GM21619 (cell line): Measurements from ENCODE around the gene NAV2.
"Not testable (repeated sequence)": the region's sequence is repeated elsewhere in the genome, so short reads cannot be mapped to it uniquely, and the experiment has no call there.

Source experiments
- ATAC-seq: cut with Tn5 transposase; IDR thresholded peaks from one replicate; pipeline ENCODE4 v1.9.1; 2021; ENCODE audit not compliant: unreplicated experiment

NAV2 gene

DNA sequence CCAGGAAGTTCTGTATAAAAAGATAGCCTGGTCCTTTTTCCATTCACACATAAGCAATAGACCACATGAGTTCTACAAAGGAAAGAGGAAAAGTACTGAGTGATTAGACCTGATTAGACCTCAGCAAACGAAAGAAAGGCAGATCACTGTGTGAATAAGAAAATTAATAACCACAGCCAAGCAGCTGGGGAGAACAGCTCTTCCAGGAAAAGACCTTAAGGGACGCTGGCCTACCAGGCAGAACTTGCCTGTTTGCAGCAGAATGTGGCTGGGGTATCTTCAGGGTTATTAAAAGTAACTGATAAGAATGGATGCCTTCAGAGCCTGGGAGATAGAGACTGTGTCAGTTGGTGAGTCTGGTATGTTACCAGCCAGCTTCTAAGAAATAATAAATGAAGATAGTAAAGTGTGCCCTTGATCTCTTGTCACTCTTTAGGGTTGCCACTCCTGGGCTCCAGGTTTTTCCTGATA is 274.7 kb downstream of the NAV2 start:
- ATAC-seq: no peak

DNA sequence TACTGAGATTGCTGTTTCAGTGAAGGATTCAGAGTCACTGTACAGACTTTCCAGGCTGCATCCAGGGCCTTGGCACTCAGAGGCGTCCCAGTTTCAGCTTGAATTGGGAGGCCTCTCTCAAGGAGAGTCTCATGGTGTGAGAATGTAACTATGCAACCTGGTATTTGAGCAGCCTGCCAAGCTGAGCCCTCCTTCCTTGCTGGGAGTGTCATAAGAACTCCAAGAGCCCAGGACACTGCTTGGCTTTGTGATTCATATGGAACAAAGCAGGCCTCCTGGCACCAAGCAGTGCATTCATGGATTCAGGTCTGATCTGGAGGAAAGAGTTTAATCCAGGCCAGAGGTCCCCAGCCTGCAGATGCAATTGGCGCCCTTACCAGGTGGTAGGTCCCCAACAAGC is 276.0 kb downstream of the NAV2 start:
- no peak for ATAC-seq

DNA sequence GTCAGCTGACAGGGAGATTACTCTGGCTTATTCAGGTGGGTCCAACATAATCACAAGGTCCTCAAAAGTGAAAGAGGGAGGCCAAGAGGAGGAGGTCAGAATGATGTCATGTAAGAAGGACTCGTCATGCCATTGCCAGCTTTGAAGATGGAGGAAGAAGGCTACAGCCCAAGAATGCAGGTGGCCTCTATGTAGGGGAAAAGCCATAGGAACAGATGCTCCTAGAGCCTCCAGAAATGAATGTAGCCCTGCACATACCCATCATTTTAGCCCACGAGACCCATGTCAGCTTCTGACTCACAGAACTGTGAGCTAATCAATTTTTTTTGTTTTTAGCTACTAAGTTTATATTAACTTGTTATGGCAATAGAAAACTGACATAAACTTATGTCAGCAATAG is 276.6 kb downstream of the NAV2 start:
- no peak for ATAC-seq

DNA sequence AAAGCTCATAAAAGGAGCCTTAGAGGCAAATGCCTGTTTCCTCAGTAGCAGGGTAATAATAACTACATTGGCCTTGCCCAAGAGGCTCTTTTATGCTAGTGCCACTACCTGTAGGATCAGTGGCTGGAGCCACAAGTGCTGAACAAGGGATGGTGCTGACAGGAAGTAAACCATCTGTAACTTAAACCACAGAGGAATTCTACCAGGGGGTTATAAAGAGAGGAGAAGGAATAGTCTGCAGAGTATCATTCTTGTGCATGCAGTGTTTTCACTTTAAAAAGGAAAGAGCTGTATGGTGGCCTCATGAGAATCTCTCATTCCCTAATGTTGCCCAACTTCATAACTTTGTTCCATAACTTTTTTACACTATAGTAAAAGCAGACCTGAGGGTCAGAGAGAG is 279.5 kb downstream of the NAV2 start:
- ATAC-seq: no peak

DNA sequence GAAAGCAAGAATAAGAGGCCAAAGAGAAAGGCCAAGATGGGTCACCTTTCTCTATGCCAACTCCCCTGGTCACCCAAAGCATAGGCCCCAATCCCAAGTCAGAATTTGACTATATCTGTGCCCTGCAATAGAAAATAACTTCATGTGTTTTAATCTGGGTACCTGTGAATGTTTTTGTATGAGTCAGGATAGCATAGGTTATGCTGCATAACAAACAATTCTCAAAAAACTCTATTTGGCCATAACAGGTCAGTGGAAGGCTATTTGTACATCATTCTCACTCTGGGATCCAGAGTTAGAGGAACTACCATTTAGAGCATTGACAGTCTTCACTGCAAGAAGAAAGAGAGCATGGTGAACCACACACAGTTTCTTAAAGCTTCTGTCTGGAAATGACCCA is 280.4 kb downstream of the NAV2 start:
- ATAC-seq: no peak

DNA sequence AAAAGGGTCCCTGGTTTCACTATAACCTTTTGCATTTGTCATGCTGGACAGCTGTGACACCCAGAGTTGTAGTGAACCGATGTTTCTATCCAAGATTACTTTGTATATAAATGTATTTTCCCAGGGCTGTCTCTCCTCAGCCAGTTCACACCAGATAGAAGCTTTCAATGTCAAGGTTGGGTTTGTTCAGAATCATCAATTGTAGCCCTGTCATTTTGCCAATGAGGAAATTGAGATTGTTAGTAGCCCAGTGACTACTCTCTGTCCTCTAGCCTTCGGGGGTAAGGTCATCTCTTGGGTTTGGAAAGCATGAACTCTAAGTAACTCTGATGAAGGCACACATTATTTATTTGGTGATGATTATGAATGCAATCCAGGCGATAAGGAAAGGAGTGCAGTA is 282.0 kb downstream of the NAV2 start:
- no peak for ATAC-seq

DNA sequence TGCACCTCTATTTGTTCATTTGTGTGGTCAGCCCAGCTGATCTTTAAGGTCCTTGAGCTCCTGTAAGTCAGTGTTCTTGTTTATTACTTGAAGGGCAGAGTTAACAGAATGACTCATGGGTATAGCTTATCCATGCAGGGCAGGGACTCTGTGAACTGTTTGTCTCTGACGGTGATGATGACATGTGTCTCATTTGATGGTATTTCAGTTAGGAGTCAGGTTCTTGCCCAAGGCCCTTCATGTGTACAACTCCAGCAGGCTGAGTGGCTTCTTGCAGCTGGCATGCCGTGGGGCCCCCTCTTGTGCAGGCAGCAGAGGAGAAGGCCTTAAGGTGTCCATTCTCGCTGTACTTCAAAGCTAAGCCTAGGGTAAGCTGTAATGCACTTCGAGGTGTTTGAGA is 282.5 kb downstream of the NAV2 start:
- no peak for ATAC-seq

DNA sequence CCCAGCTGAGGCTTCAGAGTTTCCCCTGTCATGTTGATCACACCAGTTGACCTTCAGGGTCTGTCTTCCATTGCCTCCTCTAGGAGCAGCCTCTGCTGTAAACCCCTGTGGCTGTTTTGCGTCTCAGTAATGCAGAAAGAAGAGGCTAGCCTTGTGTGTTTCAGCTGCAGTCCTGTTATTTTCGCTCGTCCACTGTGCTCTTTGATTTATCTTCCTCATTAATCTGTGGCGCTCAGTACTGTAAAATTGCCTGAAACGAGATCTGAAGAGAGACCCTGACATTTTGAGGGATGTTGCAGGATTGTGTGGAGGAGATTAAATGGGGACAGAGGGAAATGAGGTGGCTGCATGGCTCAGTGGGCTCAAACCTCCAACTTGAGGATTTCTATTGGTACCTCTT is 283.9 kb downstream of the NAV2 start:
- no peak for ATAC-seq

DNA sequence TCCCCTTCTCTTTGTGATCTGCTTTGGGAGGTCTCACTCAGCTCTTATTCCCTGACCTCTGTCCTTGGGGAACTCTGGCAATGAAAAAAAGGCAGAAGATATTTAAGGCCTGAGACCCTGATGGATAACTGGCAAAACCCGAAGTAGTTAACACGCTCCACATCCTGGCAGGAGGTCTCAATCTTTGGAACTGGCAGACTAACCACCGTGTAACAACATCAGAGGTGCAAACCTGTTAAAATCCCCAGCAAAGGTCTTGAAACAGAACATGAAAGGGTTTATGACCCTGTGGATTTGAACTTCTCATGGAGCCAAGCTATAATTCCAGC is 287.3 kb downstream of the NAV2 start:
- no peak for ATAC-seq

DNA sequence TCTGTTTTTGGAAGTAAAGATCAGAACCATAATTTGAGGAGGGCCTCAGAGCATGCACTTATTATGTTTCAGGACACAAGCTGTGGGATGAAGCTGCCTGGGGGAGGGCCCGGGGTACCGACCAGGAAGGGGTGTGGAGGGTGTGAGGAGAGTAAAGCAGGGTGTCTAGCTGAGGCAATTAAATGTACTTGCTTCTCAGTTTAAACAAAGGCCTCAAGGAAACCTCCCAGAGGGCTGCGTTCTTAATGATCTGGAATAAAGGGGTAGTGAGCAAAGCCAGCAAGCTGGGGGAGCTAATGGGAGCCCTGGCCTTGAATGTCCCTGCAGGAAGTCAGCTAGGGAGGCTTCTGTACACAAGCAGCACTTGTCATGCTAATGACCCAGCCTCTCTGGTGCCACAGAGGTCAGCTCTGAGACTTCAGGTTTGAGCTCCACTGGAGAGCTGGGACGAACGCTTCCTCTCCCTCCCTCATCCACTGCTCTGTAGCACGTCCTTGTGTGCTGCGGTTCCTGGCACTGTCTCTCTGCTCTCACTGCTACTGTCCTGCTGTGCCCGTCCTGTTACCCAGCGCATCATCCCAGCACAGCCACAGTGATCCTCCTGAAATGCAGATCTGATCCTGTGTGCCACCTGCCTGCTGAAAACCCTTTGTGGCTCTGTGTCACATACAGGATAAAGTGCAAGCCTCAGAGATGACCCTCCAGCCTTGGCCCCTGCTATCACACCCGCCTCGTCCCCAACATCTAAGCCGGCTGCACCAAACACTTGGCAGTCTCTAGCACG is 287.9 kb downstream of the NAV2 start:
- ATAC-seq: no peak

DNA sequence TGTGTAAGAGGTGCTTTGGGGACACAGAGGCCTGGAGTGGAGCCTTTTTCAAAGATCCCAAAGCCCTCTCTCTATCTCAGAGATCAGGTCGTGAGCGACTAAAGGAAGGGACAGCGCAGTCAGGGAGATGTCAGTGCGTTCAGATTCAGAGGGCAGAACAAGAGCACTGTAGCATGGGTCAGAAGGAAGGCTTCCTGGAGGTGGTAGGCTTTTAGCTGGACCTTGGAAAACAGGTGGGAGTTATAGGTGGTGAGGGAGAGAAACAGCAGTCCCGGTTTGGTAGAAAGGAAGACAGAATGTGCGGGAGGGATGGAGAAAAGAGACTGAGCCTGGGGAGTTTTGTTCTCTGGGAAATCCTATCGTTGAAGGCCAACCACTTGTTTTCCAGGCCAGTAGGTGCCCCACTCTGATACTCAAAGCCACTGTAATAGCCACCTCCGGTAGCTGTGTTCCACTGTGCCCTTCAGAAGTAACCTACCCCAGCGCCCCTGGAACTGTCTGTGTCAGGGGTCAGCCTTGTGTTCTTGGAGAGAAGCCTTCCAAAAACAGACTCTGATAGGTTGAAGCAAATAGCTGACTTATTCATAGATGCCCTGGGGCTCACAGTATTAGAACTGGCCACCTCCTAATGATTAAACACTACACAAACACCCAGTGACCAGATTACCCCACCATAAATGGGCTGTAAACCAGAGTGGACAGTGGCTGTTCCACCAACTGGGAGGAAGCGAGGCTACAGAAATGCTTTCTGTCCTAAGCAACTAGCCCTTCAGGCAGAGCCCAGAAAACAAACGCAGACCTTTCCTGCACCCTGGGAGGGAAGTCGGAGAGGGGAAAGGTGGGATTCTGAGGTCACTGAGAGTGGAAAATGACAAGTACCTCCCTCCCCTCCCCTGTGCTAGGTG is 289.9 kb downstream of the NAV2 start:
- no peak for ATAC-seq

DNA sequence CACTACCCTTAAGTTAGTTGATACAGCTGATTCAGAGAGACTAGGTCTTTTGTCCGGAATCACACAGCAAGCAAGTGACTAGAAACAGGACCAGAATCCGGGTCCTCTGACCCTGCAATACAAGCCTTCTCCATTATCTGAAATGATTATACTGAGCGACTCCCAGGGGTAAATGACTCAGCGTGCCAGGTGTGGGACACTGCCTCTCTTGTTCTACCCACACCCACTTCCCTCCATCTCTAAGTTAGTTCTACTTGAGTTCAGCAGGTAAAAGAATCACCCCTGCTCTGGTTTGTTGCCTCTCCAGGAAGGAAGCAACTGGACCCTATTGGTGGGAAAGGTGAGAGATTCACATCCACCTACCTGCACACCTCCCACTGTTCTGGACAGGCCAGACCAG is 290.7 kb downstream of the NAV2 start:
- no peak for ATAC-seq

DNA sequence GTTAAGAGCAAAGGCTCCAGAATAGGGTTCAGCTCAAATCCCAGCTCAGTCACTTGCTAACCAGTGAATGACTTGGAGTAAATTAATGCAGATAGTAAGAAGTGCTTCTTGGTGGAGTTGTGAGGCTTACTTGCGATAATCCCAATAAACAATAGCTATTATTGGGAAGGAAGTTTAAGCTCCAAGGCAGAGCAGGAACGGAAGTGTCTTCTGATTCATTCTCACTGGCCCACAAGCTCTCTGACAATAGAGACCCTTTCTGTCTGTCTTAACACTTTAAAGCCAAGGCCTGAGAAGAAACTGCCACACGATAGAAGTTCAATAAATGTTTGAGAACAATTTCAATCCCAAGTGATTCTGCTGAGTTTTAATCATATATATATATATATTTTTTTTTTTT is 292.2 kb downstream of the NAV2 start:
- ATAC-seq: no peak

DNA sequence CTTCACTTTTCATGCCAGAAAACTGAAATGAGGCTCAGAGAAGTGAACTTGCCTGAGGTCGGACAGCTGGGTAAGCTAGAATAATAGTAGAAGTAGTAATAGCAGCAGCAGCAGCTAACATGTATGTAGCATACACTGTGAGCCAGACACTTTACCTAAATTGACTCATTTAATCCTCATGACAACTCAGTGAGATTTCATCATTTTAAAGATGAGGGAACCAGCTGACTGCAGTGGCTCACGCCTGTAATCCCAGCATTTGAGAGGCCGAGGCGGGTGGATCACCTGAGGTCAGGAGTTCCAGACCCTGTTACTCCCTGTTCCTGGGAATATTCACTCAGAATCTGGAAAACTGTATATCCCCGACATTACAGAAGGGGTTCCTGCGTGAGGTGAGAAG is 293.1 kb downstream of the NAV2 start:
- ATAC-seq: no peak

DNA sequence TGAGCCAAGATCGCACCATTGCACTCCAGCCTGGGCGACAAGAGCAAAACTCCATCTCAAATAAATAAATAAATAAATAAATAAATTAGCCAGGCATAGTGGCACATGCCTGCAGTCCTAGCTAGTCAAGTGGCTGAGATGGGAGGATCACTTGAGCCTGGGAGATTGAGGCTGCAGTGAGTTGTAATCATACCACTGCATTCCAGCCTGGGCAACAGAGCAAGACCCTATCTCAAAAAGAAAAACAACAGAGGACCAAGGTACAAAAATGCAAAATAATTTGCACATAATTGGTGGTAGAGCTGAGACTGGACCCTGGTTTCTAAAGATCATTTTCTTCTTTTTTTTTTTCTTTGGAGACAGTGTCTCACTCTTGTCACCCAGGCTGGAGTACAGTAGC is 294.0 kb downstream of the NAV2 start:
- not testable (repeated sequence) for ATAC-seq

DNA sequence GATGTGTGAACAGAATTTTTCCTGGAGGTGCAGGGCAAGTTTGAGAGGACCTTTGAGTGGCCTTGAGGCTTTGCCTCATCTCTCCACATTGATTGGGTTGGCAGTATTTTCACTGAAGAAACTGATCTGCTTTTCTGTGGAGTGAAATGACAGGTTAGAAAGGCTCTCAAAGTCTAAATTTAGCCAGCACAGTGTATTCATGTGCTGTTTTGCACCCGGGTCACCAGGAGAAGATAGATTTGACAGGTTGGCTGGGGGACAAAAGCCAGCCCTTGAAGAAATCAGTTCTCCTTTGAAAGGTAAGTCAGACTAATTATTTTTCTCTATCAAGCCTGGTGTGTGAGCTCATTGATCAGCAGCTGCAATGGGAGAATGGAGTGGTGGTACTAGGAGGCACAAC is 294.7 kb downstream of the NAV2 start:
- ATAC-seq: no peak

DNA sequence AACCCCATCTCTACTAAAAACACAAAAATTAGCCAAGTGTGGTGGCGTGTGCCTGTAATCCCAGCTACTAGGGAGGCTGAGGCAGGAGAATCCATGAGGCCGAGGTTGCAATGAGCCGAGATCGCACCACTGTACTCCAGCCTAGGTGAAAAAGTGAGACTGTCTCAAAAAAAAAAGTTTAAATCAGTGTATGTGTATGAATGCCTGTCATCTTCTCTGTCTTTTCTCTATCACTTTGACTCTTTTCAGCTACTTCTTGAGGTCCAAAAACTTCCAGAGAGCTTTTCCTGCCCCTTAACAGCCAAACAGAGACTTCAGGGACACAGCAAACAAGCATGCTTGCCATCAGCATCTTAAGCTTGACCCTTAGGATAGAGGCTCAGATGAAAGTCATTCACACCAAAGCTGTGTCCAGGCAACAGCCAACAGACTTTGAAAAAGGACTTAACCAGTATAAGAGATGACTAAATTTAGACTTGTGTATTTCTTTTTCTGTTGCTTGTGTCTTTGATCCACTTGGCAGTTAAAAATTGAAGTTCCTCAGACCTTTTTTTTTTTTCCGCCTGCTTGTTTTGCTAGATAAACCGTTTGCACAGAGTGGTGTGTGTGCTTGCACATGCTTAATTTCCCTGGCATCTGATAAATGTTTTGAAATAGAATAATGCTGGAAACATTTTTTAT is 295.7 kb downstream of the NAV2 start:
- ATAC-seq: no peak

DNA sequence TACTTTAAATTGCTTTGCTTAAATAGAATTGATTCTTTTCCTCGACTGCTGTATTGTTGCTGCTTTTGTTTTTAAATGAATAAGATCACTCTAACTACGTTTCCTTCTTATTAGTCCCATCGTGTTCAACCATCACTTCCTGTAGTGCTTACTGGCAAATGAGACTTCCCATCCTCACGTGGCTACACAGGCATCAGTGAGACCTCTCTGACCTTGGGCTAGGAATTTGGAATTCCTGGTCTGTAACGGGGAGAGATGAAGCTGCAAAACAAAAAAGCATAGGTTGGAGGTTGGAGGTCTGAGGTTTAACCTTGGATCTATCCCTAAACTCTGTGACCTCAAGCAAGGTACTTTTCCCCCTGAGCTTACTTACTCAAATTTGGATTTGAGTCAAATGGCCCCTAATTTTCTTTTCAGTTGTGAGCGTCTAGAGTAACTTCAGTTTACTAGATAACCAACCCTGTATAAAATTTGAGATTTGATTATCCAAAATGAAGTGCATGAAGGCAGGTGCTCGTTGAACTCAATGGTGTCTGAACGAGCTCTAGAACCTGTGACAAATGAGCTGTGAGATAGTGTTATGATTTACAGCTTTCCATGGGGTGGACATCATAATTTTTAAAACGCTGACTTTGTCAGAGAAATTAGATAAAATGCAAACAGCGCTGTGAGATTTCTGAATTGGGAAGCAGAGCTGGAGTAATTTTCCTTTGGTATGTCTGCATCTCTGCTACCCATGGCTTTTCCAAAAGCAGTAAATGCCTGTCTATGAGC is 296.4 kb downstream of the NAV2 start:
- no peak for ATAC-seq

DNA sequence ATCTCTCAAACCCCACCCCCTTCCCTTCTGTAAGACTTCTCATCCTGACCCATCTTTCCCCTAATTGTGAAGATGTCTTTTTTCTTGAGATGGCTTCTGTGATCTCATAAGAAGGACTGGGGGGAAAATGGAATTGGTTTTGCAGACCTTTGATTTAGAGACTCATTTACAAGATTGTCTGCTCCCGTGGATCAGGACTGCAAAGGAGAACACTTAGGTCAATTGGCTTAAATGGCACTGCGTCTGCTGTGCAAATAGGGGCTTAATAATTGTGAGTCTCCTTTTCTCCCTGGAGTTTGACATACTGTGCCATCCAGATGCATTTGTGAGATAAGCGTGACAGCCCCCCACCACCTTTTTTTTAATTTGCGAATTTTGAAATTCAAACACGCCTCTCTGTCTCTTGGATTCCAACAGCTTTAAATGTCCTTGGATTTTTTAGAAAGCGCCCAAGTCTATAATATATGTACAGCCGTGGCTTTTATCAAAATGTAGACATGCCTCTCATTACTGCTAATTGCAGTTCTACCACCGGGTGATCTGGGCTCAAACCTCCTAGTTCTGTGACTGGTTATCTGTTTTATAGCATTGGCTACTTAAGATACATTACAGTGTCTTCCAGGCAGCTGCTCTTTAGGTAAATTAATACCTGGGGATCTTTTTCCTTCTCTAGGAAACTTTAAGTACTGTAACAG is 297.7 kb downstream of the NAV2 start:
- no peak for ATAC-seq

DNA sequence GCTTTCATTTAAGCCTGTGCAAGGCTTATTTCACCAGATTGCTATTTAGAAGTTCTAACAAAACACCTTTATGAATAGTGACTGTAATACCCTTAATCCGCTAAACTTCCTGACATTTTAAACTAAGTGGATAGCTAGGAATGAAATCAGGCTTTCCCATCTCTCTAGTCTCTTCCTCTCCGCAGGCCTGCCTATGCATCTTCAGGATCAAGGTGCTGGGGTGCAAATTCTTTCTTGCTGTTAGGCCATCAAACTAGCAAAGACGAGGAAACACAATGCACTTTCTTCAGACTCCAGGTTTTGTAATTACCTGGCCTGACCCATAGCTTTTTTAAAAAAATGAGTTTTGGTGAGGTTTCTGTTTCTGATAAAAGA is 298.2 kb downstream of the NAV2 start:
- no peak for ATAC-seq
